22Rv1 (cell line): ENCODE data around the gene CXCL3.

Experiments used
- H3K27ac ChIP-seq: fragments of 450-650 bp; 2 replicates; pipeline ENCODE4 v1.5.1; 2017
- CTCF ChIP-seq: fragments of 450-650 bp; IDR thresholded peaks from 2 replicates; pipeline ENCODE4 v1.5.1; 2017; ENCODE audit warnings: mild to moderate bottlenecking
- ZFX ChIP-seq: fragments of 450-650 bp; IDR thresholded peaks from 2 replicates; pipeline ENCODE4 v1.6.1; 2017; ENCODE audit warnings: antibody characterized with exemption, borderline replicate concordance

Gene CXCL3

DNA sequence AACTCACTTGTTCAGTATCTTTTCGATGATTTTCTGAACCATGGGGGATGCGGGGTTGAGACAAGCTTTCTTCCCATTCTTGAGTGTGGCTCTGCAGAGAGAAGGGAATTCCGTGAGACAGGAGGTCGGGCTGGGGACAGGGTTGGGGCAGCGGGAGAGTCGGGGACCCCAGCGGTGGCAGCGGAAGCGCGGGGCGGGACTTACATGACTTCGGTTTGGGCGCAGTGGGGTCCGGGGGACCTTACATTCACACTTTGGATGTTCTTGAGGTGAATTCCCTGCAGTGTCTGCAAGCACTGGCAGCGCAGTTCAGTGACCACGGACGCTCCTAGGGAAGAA lies 434 bp downstream of the CXCL3 start:
- TF ChIP-seq CTCF (no peak), ZFX (no peak)
- no peak overlapping the region for H3K27ac ChIP-seq

- no peak for TF ChIP-seq CTCF
- TF ChIP-seq ZFX = no peak
- H3K27ac ChIP-seq = no peak overlapping the region
Observed at GRCh38 chr4:74037076-74037955, 1.2 kb downstream of the CXCL3 start.

DNA sequence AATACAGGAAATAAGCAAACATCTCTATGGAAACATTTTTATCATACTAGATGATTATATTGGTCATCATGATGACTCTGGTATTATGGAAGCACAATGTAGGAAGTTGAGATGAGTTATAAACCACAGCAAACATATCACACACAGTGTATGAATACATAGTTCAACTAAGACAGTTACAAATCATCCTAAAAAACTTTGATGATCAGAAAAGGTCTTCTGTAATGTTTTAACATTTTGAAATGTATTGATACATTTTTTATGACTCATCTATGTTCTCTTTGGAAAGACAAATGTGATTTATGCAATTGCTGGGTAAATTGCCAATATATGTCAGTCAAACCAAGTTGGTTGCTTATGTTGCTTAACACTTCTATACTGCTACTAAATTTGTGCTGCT lies 4.8 kb downstream of the CXCL3 start:
- H3K27ac ChIP-seq = no peak overlapping the region

GRCh38 chr4:74032064-74032463 lies 6.4 kb downstream of the CXCL3 start:
- TF ChIP-seq ZFX (no peak), CTCF (no peak)
- H3K27ac ChIP-seq = no peak overlapping the region

More for the DNA sequence above, 4.8 kb downstream of the CXCL3 start:
- TF ChIP-seq CTCF = no peak
- TF ChIP-seq ZFX = no peak

DNA sequence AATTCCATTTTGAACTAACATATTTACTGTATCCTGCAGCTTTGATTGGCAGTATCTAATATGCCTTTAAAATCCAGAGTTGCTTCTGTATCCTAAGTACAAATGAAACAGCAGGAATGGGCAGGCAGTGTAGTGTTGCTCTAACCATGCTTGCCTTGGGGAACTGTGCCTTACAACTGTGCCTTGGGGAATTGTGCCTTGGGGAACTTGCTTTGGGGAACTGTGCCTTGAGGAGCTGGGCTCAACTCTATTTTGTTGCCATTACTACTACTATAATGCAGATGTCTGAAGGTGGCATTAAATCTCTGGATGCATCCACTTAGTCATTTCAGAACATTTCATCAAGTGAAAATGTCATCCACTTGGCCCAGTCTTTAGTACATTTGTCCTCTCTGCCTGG lies 6.9 kb downstream of the CXCL3 start:
- no peak overlapping the region for H3K27ac ChIP-seq
- TF ChIP-seq CTCF = no peak
- TF ChIP-seq ZFX = no peak

DNA sequence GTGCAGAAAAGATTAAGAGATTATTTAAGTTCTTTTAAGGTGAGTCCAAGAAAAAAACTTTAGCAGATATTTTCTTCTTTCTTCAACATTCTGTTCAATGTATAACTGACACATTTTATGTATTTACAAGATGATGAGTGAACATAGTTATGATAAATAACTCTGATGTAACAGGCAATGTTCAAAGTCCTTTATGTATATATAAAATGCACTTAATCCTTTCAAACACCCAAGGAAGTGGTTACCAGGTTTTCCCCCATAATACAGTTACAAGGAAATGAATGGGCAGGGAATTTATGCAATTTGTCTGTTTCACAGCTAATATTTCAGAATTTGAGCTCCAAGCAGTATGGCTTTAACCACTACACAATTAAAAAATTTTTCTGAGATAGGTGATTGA lies 8.2 kb downstream of the CXCL3 start:
- TF ChIP-seq CTCF (no peak), ZFX (no peak)
- H3K27ac ChIP-seq = no peak overlapping the region

DNA sequence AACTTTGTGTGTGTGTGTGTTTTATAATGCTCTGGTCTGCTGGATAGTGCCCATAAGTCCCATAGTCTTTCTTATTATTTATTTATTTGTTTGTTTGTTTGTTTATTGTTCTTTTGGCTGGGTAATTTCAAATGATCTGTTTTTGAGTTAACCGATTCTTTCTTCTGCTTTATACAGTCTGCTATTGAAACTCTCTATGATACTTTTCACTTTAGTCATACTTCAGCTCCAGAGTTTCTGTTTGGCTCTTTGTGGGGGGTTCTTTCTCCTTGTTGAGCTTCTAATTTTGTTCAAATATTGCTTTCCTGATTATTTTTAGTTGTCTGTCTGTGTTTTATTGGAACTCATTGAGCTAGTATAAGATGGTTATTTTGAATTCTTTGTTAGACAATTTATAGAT lies 10.0 kb downstream of the CXCL3 start:
- no peak overlapping the region for H3K27ac ChIP-seq
- no peak for TF ChIP-seq CTCF
- TF ChIP-seq ZFX = no peak
